Measurements from ENCODE around the gene TPD52L1.
A peak's percentile ranks its signal among the peaks of the same experiment; 100 is the strongest.

Gene TPD52L1

GRCh38 chr6:125207956-125208355 lies 54.4 kb downstream of the TPD52L1 start:
- Histone ChIP-seq H3K4me1 (ENCODE audit: control insufficient read depth, insufficient read depth, low read depth, low read length) (no peaks in the 10 kb centered on the region), H3K23ac (ENCODE audit: low read length in 2 of 2) (no peak overlapping the region), H2AFZ (ENCODE audit: low read depth, low read length) (no peak overlapping the region), H3K27ac (ENCODE audit: low read length, poor library complexity, severe bottlenecking) (peak overlapping the region; percentile 9), H3K4me2 (ENCODE audit: low read length, poor library complexity, severe bottlenecking) (no peak overlapping the region), H3K9me3 (ENCODE audit: control insufficient read depth, low read length) (no peaks in the 10 kb centered on the region), H3K27me3 (ENCODE audit: control insufficient read depth in 1 of 2, insufficient read depth in 1 of 2, low read length in 2 of 2) (no peaks in the 10 kb centered on the region), H4K91ac (ENCODE audit: low read length) (no peak overlapping the region), H2BK5ac (ENCODE audit: low read depth, low read length, poor library complexity, severe bottlenecking) (no peak overlapping the region), H3K9ac (ENCODE audit: low read length) (no peak overlapping the region), H3K14ac (ENCODE audit: low read length in 2 of 2) (no peak overlapping the region), H2BK12ac (ENCODE audit: low read length in 2 of 2) (no peak overlapping the region), H2BK15ac (ENCODE audit: low read depth, poor library complexity, severe bottlenecking) (no peak overlapping the region), H3K4ac (ENCODE audit: low read depth in 1 of 2, low read length in 2 of 2) (no peak overlapping the region), H2AK5ac (ENCODE audit: low read length, severe bottlenecking) (no peak overlapping the region), H3K79me1 (replicated peaks; ENCODE audit: low read length, poor library complexity, severe bottlenecking) (peaks cover 4% of the 10 kb centered on the region), H4K8ac (ENCODE audit: low read length) (no peak overlapping the region), H3K36me3 (ENCODE audit: control insufficient read depth in 1 of 2, insufficient read depth in 2 of 2, low read depth in 1 of 2, low read length in 2 of 2) (no peaks in the 10 kb centered on the region), H2BK120ac (ENCODE audit: low read depth, low read length) (no peak overlapping the region), H3K18ac (ENCODE audit: low read depth in 1 of 2, low read length in 2 of 2) (no peak overlapping the region), H3K4me3 (ENCODE audit: insufficient read depth in 1 of 2, low read depth in 1 of 2, low read length in 2 of 2) (no peak overlapping the region)
- WGBS, result 75% methylated on average over 1 of the region's 1 CpG
- DNase-seq, result no peak

GRCh38 chr6:125208625-125209249 lies 55.2 kb downstream of the TPD52L1 start:
- no peak overlapping the region for H2BK120ac ChIP-seq (ENCODE audit: low read depth, low read length)
- H3K14ac ChIP-seq (ENCODE audit: low read length in 2 of 2), result no peak overlapping the region
- no peak overlapping the region for H2AFZ ChIP-seq (ENCODE audit: low read depth, low read length)
- no peak overlapping the region for H3K27ac ChIP-seq (ENCODE audit: low read length, poor library complexity, severe bottlenecking)
- H3K23ac ChIP-seq (ENCODE audit: low read length in 2 of 2), result no peak overlapping the region
- H3K9ac ChIP-seq (ENCODE audit: low read length), result no peak overlapping the region
- H4K8ac ChIP-seq (ENCODE audit: low read length), result no peak overlapping the region
- H3K36me3 ChIP-seq (ENCODE audit: control insufficient read depth in 1 of 2, insufficient read depth in 2 of 2, low read depth in 1 of 2, low read length in 2 of 2), result no peaks in the 10 kb centered on the region
- no peak overlapping the region for H3K4me2 ChIP-seq (ENCODE audit: low read length, poor library complexity, severe bottlenecking)
- H3K9me3 ChIP-seq (ENCODE audit: control insufficient read depth, low read length), result no peaks in the 10 kb centered on the region
- no peaks in the 10 kb centered on the region for H3K4me1 ChIP-seq (ENCODE audit: control insufficient read depth, insufficient read depth, low read depth, low read length)
- H3K4me3 ChIP-seq (ENCODE audit: insufficient read depth in 1 of 2, low read depth in 1 of 2, low read length in 2 of 2), result no peak overlapping the region
- H4K91ac ChIP-seq (ENCODE audit: low read length), result no peak overlapping the region
- no peak for DNase-seq
- H3K18ac ChIP-seq (ENCODE audit: low read depth in 1 of 2, low read length in 2 of 2), result no peak overlapping the region
- WGBS, result 84% methylated on average over 5 of the region's 5 CpGs
- no peaks in the 10 kb centered on the region for H3K27me3 ChIP-seq (ENCODE audit: control insufficient read depth in 1 of 2, insufficient read depth in 1 of 2, low read length in 2 of 2)
- peak overlapping the region; percentile 13 for H2AK5ac ChIP-seq (ENCODE audit: low read length, severe bottlenecking)
- H3K4ac ChIP-seq (ENCODE audit: low read depth in 1 of 2, low read length in 2 of 2), result no peak overlapping the region
- no peak overlapping the region for H2BK12ac ChIP-seq (ENCODE audit: low read length in 2 of 2)
- H2BK15ac ChIP-seq (ENCODE audit: low read depth, poor library complexity, severe bottlenecking), result no peak overlapping the region
- no peak overlapping the region for H2BK5ac ChIP-seq (ENCODE audit: low read depth, low read length, poor library complexity, severe bottlenecking)
- peaks cover 4% of the 10 kb centered on the region for H3K79me1 ChIP-seq (replicated peaks; ENCODE audit: low read length, poor library complexity, severe bottlenecking)

GRCh38 chr6:125210667-125211066 lies 57.1 kb downstream of the TPD52L1 start:
- no peak overlapping the region for H2BK5ac ChIP-seq (ENCODE audit: low read depth, low read length, poor library complexity, severe bottlenecking)
- H3K23ac ChIP-seq (ENCODE audit: low read length in 2 of 2), result no peak overlapping the region
- H2AK5ac ChIP-seq (ENCODE audit: low read length, severe bottlenecking), result no peak overlapping the region
- 98% methylated on average over 3 of the region's 3 CpGs for WGBS
- H3K14ac ChIP-seq (ENCODE audit: low read length in 2 of 2), result no peak overlapping the region
- H2BK15ac ChIP-seq (ENCODE audit: low read depth, poor library complexity, severe bottlenecking), result no peak overlapping the region
- no peak overlapping the region for H2BK12ac ChIP-seq (ENCODE audit: low read length in 2 of 2)
- no peak for DNase-seq
- H3K18ac ChIP-seq (ENCODE audit: low read depth in 1 of 2, low read length in 2 of 2), result no peak overlapping the region
- no peak overlapping the region for H3K9ac ChIP-seq (ENCODE audit: low read length)
- peaks cover 11% of the 10 kb centered on the region for H3K79me1 ChIP-seq (replicated peaks; ENCODE audit: low read length, poor library complexity, severe bottlenecking)
- H3K4me3 ChIP-seq (ENCODE audit: insufficient read depth in 1 of 2, low read depth in 1 of 2, low read length in 2 of 2), result no peak overlapping the region
- no peak overlapping the region for H3K27ac ChIP-seq (ENCODE audit: low read length, poor library complexity, severe bottlenecking)
- no peak overlapping the region for H4K8ac ChIP-seq (ENCODE audit: low read length)
- no peaks in the 10 kb centered on the region for H3K27me3 ChIP-seq (ENCODE audit: control insufficient read depth in 1 of 2, insufficient read depth in 1 of 2, low read length in 2 of 2)
- no peak overlapping the region for H3K4ac ChIP-seq (ENCODE audit: low read depth in 1 of 2, low read length in 2 of 2)
- H3K9me3 ChIP-seq (ENCODE audit: control insufficient read depth, low read length), result no peaks in the 10 kb centered on the region
- H3K36me3 ChIP-seq (ENCODE audit: control insufficient read depth in 1 of 2, insufficient read depth in 2 of 2, low read depth in 1 of 2, low read length in 2 of 2), result no peaks in the 10 kb centered on the region
- H4K91ac ChIP-seq (ENCODE audit: low read length), result no peak overlapping the region
- H3K4me1 ChIP-seq (ENCODE audit: control insufficient read depth, insufficient read depth, low read depth, low read length), result no peaks in the 10 kb centered on the region
- H2BK120ac ChIP-seq (ENCODE audit: low read depth, low read length), result no peak overlapping the region
- no peak overlapping the region for H2AFZ ChIP-seq (ENCODE audit: low read depth, low read length)
- no peak overlapping the region for H3K4me2 ChIP-seq (ENCODE audit: low read length, poor library complexity, severe bottlenecking)

- Histone ChIP-seq H2BK120ac (ENCODE audit: low read depth, low read length) (no peak overlapping the region), H2BK15ac (ENCODE audit: low read depth, poor library complexity, severe bottlenecking) (no peak overlapping the region), H2AK5ac (ENCODE audit: low read length, severe bottlenecking) (peak overlapping the region; percentile 49), H3K36me3 (ENCODE audit: control insufficient read depth in 1 of 2, insufficient read depth in 2 of 2, low read depth in 1 of 2, low read length in 2 of 2) (no peaks in the 10 kb centered on the region), H3K4me2 (ENCODE audit: low read length, poor library complexity, severe bottlenecking) (no peak overlapping the region), H2AFZ (ENCODE audit: low read depth, low read length) (no peak overlapping the region), H3K9ac (ENCODE audit: low read length) (no peak overlapping the region), H4K91ac (ENCODE audit: low read length) (no peak overlapping the region), H3K9me3 (ENCODE audit: control insufficient read depth, low read length) (no peaks in the 10 kb centered on the region), H3K4me3 (ENCODE audit: insufficient read depth in 1 of 2, low read depth in 1 of 2, low read length in 2 of 2) (no peak overlapping the region), H3K14ac (ENCODE audit: low read length in 2 of 2) (no peak overlapping the region), H3K27ac (ENCODE audit: low read length, poor library complexity, severe bottlenecking) (no peak overlapping the region), H3K27me3 (ENCODE audit: control insufficient read depth in 1 of 2, insufficient read depth in 1 of 2, low read length in 2 of 2) (no peaks in the 10 kb centered on the region), H3K79me1 (replicated peaks; ENCODE audit: low read length, poor library complexity, severe bottlenecking) (peaks cover 13% of the 10 kb centered on the region), H3K4me1 (ENCODE audit: control insufficient read depth, insufficient read depth, low read depth, low read length) (peaks cover 2% of the 10 kb centered on the region), H2BK5ac (ENCODE audit: low read depth, low read length, poor library complexity, severe bottlenecking) (no peak overlapping the region), H4K8ac (ENCODE audit: low read length) (no peak overlapping the region), H2BK12ac (ENCODE audit: low read length in 2 of 2) (no peak overlapping the region), H3K4ac (ENCODE audit: low read depth in 1 of 2, low read length in 2 of 2) (no peak overlapping the region), H3K23ac (ENCODE audit: low read length in 2 of 2) (no peak overlapping the region), H3K18ac (ENCODE audit: low read depth in 1 of 2, low read length in 2 of 2) (no peak overlapping the region)
- WGBS, result 91% methylated on average over 6 of the region's 6 CpGs
- no peak for DNase-seq
Measured at GRCh38 chr6:125211352-125211751, 57.8 kb downstream of the TPD52L1 start.

All from mesenchymal stem cell (in vitro differentiated cells and primary cell).